ENCODE data around the gene INSIG1.

Gene INSIG1

GRCh38 chr7:155305231-155305904 is 7.7 kb downstream of the INSIG1 start:
- DNase-seq = no peak

GRCh38 chr7:155306673-155307470 is 9.2 kb downstream of the INSIG1 start:
- no peak for DNase-seq

DNA sequence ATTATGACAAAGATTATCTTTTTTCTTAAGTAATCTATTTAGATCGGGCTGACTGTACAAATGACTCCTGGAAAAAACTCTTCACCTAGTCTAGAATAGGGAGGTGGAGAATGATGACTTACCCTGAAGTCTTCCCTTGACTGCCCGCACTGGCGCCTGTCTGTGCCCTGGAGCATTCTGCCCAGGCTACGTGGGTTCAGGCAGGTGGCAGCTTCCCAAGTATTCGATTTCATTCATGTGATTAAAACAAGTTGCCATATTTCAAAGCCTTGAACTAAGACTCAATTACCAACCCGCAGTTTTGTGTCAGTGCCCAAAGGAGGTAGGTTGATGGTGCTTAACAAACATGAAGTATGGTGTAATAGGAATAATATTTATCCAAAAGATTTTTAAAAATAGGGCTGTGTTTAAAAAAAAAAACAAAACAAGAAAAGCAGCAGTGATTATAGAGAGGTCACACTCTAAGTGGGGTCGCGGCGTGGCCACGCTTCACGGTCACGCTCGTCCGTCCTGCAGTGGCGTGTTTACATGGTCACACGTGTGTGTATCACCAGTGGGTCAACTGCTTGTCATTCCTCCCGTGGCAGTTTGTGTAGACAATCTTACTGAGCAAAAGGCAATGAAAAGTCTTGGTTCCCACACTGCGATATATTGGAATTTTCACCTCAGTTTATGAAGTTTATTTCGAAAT is 10.8 kb downstream of the INSIG1 start:
- DNase-seq = no peak

DNA sequence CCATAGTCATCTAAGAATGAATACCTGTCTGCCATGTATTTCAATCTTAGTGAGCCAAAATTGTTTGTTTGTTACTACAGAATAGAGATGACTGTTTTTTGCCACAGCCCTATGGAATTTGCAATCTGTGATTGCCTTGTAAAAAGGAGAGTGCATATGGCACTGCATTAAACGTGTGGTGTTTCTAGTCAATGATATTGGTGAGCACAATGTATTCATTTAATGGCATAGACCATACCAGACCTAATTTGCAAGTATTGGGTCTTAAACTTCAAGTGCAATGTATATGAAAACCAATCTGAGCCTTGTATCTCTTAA is 11.3 kb downstream of the INSIG1 start:
- no peak for DNase-seq

DNA sequence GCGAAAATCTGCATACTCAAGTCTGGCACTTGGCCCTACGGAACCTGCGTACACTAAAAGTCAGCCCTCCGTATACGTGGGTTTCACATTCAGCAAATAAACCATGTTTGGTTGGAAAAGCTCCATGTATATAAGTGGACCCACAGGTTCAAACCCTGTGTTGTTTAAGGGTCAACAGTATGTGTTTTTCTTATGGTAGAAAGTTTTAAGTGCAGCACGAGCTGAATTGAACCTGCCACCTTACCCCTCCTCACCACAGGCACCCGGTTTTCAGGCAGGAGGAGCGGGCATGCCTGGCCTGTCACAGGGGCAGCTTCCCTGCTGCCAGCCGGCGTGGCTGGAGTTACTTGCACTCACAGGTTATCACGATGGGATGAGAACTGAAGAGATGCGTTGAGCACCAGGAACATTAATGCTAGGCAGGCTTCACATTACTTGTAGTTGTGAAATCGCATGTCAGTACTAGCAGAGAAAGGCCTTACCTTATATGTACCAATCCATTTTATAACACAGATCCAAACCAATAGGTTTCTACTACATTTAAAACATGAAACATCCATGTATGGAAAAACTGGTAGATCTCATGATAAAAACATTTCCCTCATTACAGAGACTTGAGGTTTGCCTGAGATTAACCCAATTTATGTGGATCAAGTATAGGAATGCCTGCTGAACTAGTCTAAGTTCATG is 12.9 kb downstream of the INSIG1 start:
- no peak for DNase-seq

- no peak for DNase-seq
Observed at GRCh38 chr7:155311826-155312537, 14.3 kb downstream of the INSIG1 start.

- DNase-seq = no peak
Observed at GRCh38 chr7:155312633-155313032, 15.0 kb downstream of the INSIG1 start.

GRCh38 chr7:155313096-155313495 is 15.4 kb downstream of the INSIG1 start:
- DNase-seq = no peak

DNA sequence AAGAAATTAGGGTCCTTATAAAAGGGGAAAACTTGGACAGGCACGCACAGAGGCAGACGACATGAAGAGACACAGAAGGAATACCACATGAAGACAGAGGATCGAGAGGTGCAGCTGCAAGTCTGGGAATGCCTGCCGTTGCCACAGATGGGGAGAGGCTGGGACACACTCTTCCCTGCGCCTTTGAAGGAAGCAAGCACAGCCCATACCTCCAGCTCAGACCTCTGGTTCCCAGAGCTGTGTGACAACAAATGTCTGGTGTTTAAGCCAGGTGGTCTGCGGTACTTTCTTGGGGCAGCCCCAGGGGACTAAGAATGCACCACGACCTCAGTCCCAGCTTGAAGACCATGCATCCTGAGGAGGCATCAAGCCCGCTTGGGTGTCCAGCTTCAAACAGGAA is 18.3 kb downstream of the INSIG1 start:
- DNase-seq = no peak

GRCh38 chr7:155316427-155317113 is 18.9 kb downstream of the INSIG1 start:
- no peak for DNase-seq

DNA sequence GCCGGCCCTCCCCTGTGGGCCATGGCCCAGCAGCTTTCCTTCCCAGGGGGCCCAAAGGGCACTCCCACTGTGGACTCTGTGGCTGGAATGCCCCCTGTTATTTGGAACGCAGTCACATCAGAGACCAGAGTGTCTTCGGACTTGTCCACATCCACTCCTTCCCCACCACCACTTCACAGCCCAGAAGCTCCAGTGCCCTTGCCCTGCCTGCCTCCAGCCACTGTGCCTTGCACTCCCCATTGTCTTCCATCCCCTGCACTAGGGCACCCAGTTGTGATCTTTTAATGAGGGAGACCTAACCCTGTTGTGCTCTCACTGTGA is 19.4 kb downstream of the INSIG1 start:
- no peak for DNase-seq

DNA sequence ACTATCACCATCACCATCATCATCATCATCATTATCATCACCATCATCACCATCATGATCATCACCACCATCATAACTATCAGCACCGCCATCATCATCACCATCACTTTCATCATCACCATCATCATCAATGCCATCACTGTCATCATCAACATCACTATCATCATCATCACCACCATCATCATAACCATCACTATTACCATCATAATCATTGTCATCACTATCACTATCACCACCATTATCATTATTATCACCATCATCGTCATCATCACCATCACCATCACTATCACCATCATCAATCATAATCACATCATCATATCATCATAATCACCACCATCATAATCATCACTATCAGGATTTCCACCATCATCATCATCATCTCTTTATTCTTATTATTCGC is 20.6 kb downstream of the INSIG1 start:
- DNase-seq = no peak

DNA sequence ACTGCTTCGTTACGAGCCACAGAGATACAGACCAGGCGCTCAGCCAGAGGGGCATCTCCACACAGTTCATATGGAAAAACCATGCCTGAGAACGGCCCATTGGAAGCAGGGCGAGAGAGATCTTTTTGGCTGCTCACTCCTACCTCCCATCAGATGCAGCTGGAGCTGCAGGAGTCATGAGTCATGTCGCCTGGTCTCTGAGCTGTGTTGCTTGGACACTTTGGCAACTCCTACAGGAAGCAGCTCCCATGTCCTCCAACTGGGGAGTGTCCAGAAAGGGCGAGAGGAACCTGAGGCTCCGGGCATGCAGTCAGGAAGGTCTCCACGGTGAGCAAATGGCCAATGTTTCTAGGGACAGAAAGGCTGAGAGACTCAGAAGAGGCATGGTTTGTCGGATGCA is 24.9 kb downstream of the INSIG1 start:
- no peak for DNase-seq

- DNase-seq = no peak
Observed at GRCh38 chr7:155323001-155323638, 25.4 kb downstream of the INSIG1 start.

- no peak for DNase-seq
Observed at GRCh38 chr7:155324012-155324917, 26.6 kb downstream of the INSIG1 start.

- no peak for DNase-seq
Observed at GRCh38 chr7:155324918-155325235, 27.2 kb downstream of the INSIG1 start.

DNA sequence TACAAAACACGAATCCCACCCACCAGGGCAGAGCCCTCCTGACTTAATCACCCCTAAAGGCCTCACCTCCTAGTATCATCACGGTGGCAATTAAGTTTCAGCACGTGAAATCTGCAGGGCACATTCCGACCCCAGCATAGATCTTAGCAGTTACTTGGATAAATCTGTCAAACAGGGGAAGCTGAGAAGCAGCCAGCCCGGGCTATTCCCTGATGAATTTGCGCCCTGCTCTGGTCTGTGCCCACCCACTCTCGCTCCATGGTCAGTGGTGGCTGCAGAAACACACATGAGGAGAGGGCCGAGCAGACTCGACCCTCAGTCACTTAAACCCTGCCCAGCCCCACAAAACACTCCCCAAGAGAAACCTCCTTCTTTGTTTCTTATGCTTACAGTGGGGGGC is 28.7 kb downstream of the INSIG1 start:
- no peak for DNase-seq

GRCh38 chr7:155327590-155328320 is 30.1 kb downstream of the INSIG1 start:
- no peak for DNase-seq

DNA sequence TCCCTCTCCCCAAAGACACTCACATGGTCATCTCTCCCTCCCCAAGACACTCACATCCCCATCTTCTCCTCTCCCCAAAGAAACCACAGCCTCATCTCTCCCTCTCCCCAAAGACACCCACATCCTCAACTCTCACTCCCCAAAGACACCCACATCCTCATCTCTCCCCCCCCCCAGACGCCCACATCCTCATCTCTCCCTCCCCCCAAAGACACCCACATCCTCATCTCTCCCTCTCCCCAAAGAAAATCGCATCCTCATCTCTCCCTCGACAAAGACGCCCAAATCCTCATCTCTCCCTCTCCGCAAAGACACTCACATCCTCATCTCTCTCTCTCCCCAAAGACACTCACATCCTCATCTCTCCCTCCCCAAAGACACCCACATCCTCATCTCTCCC is 31.5 kb downstream of the INSIG1 start:
- DNase-seq = no peak

DNA sequence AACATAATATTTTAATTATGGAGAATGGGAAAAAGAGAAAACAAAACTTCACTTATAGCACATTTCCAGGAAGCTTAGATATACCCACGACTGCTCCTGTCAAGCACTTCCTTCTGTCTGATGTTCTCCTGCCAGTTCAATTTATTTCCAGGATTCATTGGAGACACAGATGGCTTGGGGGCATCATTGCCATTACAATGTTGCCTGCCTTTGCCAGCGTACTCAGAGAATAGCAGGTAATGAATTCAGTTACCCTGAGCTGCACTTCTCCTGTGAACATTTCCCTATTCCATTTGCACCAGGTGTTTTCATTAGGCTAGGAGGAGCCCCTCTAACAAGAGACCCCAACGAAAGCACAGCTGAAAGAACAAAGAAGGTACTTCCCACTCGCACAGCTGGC is 33.7 kb downstream of the INSIG1 start:
- no peak for DNase-seq
